ENCODE results near the gene SYNC.

- no peak for TF ChIP-seq CTCF (IDR thresholded peaks at IDR 0.05; ENCODE audit: low read length)
- TF ChIP-seq EZH2 (optimal IDR thresholded peaks at IDR 0.05; ENCODE audit: low read depth, low read length): no peak
Measured at GRCh38 chr1:32701951-32702598, 495 bp downstream of the SYNC start.
